Stimulated activated CD4-positive, alpha-beta T cell treated with anti-CD3 and anti-CD28 coated beads, Interleukin-1b, Interleukin-23, amount 100 ng/mL, for 1 hour (primary cell): ENCODE measurements around the gene TBC1D1.
A peak's percentile ranks its signal among the peaks of the same experiment; 100 is the strongest.

Experiments used
- DNase-seq, 2 donors: peaks; one replicate each; pipeline ENCODE4 v3.0.0-alpha.2; 2020; ENCODE audit warnings: low read depth in 2 of 2

The TBC1D1 gene

DNA sequence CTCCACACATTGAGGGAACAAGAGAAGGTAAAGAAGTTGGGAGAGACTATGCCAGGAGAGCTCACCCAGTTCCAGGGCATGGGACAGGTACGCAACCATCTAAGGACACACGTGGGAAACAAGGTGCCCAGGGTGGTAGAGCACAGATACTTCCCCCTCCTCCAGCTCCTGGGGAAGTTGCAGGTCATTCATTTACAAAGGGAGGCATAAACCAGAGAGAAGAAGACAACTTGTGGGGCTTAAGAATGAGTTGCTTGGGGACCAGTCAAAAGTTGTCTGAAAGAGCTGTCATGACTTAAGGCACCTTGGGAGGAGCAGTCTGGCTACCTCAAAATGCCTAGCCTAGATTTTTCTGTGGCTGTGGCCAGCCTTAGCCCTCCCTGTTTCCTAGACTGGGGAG is 255.5 kb downstream of the TBC1D1 start:
- DNase-seq: no peak

DNA sequence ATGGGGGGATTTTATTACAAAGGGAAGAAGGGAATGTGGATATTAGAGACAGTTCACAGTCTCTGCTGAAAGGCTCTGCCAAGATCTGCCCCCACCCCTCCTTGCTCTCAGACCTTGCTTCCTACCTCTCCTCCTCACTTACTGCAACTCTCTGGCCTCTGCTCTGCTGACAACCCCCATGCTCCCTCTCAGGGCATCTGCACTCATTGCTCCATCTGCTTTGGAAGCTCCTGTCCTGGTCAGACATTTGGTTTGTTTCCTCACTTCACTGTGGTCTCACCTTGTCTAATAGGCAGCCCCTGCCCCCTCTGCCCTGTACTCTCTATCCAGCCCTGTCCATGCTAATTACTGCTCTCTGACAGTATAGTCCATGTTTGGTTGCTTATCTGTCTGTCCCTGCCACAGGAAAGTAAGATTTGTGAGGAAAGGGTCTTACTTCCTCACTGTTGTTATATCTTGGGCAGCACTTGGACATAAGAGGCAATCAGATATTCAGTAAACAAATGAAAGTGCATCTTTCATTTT is 258.6 kb downstream of the TBC1D1 start:
- DNase-seq: no peak

DNA sequence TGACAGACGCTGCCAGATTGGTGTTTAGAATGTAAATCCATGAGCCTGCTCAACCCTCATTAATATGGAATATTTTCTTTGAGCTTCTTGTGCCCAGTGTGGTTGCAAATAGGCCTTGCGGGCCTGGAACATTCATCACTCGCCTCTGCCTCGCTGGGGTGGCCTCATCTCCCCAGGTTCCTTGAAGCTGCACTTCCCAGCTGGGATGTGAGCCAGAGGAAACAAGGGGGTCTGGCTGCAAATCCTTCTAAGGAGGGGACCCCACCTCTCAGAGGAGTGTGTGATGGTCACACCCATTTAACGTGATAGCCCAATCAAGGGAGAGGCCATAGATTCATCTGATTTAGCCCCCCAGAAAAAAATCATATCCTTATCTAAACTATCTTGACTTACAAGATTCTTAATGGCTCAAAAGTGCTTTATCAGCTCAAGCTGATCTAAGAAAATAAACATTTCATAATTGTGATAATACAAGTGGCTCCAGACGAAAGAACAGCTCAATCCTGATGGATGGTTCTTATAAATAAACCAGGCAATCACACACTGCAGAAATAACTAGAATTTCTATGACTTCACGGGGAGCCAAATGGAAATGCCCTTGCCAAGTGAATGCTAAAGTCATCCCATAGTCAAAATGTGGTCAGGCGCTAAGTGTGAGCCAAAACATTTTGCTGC is 259.2 kb downstream of the TBC1D1 start:
- no peak for DNase-seq

DNA sequence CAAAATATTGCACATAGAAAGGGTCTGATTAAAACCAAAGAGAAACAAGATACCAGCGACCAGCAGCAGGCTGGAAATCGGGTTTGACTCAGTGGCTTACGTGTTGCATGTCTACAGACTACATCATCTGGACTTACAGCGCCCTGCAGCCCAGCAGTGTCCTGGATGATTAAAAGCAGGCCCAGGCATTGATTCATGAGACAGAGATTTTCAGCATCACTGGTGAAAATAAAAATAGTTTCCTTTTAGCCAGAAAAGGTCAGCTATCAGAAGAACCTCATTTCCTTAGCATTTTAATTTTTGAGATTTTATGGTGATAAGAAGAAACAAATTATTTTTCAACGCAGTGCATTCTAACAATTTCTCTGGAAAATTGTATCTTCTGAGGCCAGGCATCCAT is 259.9 kb downstream of the TBC1D1 start:
- DNase-seq: no peak

DNA sequence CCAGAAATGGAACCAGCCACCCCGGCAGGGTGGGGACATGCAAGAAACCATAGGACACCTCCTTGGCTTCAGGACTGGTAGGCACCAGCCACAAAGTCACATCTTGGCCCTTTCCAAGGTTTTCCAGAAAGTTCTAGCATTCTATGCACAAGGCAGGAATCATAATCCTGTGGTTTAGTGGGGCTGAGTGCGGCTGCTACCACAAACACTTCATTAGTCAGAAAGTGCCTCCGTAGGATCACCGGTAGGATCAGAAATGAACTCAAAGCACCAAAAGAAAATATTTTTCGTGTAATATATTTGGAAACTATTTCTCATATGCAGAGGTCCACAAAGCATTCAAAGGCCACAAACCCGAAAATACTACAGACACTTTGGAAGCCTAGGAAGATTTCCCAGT is 261.0 kb downstream of the TBC1D1 start:
- no peak for DNase-seq

DNA sequence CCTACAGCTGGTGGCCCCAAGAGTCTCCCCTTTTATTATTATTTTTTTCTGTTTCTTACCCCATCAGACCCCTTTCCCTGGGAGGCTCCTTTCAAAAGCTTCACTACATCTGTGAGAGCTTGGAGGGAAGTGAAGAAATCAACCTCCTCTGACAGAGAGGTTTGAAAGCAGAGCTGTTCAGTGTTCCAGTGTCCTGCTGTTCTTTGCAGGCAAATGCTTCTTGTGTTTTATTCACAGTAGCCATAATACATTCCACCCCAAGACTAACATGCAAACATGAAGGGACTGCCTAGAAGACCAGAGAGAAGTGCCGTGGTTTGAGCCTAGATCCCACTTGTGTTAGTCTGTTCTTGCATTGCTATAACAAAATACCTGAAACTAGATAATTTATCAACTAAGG is 261.4 kb downstream of the TBC1D1 start:
- DNase-seq: no peak

DNA sequence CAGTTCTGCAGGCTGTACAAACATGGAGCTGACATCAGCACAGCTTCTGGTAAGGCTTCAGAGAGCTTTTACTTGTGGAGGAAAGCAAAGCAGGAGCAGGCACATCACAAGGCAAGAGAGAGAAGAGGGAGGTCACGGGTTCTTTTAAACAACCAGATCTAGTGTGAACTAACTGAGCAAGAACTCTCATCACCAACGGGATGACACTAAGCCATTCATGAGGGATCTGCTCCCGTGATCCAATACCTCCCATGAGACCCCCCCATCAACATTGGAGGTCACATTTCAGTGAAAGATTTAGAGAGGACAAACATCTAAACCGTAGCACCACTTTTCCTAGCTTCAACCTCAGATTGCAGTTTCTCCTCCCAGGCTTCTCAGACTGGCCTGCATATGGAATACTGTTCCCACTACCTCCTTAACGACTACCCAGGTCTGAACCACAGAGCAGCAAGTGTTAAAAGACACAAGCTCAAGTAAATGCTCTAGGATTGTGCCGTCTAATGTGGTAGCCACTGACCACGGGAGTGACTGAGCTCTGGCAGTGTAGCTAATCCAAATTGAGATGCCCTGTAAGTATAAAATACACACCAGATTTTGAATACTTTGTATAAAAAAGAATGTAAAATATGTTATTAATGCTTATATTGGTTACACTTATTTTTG is 262.0 kb downstream of the TBC1D1 start:
- no peak for DNase-seq

DNA sequence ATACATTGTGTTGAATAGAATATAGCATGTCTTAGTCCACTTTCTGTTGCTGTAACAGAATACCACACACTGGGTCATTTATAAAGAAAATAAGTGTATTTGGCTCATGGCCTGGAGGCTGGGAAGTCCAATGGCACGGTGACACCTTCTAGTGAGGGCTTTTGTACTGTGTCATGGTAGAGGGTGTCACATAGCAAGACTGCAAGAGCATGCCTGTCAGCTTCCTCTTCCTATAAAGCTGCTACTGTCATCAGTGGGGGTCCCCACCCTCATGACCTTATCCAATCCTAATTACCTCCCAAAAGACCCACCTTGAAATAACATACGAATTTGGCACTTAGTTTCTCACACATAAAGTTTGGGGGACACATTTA is 262.5 kb downstream of the TBC1D1 start:
- DNase-seq: no peak

DNA sequence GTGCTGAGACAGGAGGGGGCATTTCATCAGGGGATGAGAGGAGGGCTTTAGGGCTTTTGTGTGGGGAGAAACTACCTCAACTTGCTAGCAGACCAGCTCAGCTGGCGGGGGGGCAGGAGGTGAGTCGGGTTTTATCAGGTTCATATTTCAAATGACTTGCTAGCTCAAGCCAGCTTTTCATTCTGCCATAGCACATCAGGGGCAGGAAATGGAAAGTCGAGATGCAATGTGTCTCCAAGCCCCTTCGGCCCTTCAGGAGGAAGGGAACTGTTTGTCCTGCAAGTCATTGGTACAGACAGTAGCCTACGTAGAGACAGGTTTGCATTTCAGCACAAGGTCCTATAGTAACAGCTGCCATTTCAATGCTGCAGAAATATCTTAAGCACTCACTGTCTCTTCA is 263.4 kb downstream of the TBC1D1 start:
- no peak for DNase-seq

DNA sequence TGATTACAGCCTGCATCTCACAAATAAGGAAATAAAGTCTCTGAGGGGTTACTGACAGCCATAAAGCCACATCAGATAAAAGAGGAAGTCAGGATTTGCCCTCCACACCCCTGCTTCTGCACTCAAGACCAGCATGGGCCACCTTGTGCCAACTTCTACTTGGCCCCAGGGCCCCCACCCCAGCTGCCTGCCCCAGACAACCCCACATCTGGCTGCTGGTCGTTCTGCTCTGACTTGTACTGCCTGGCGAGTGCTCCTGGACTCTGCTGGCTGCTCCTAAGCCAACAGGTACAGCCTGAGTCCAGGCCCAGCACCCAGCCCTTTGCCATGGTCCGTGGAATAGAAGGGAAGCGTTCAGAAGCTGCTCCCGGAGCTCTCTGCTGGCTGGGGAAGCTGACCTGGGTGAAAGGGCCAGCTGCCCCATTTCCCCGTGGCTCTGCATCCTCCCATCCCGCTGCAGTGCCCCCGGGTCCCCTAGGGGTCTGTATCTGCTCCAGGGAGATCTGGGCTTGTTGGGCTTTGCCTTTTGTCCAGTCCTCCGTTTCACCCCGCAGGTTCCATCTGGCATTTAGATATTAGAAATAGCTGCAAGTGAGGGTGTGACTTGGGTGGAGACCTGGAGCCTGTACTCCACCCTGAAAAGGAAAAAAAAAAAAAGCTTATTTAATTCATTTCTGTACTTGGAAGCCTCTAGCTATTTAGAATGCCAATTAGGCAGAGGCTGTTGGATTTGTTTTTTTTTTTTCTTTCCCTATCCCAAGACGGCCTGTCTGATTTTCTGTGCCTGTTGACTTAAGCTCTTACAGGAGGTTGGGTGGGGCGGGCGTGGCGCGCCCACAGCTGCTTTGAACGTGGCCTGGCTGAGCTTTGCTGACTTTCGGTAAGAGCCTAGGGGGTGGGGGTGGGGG is 264.1 kb downstream of the TBC1D1 start:
- no peak for DNase-seq

DNA sequence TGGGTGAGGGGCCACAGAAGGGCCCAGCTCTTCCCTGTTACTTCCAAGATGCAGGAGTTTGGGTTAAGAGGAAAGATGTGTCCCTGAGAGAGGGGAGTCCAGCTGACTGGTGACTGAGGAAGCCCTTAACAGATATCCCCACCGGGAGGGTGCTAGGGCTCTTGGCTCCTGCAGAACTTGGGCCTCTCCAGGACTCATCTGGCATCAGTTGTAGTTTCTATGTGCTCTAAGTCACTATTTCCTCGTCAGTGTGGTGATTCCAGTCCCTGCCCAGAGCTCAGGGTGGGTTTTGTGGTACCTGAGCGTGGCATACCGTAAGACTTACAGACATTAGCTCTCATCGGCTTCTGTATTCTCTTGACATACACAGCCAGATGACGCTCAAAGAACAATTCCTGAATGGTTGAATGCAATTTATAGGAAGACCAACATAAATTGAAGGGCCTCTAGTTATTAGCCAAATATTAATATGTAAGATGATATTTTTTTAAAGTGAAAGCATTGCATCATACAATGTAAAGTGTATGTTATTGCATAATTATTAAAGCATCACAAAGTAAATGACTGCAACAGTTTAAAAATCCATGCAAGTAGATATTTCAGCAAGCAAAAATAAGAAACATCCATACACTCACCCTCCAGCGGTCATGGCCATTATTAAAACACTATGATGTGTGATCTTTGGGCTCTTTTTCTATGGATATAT is 264.9 kb downstream of the TBC1D1 start:
- DNase-seq: no peak

DNA sequence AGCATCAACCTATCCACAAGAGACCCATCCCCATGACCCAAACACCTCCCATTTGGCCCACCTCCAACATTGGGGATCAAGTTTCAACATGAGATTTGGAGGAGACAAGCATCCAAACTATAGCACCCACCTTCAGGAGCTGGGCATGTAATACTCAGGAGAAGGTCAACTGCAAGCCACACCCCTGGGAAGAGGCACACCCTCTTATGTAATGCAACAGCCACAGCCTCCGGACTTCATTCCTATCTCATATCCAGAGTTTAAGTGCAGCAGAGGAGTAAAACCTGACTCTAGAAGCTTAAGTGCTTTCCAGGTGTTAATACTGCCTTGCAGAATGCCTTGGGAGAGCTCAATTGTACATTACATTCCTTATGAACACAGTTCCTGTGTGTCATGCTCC is 266.7 kb downstream of the TBC1D1 start:
- no peak for DNase-seq

DNA sequence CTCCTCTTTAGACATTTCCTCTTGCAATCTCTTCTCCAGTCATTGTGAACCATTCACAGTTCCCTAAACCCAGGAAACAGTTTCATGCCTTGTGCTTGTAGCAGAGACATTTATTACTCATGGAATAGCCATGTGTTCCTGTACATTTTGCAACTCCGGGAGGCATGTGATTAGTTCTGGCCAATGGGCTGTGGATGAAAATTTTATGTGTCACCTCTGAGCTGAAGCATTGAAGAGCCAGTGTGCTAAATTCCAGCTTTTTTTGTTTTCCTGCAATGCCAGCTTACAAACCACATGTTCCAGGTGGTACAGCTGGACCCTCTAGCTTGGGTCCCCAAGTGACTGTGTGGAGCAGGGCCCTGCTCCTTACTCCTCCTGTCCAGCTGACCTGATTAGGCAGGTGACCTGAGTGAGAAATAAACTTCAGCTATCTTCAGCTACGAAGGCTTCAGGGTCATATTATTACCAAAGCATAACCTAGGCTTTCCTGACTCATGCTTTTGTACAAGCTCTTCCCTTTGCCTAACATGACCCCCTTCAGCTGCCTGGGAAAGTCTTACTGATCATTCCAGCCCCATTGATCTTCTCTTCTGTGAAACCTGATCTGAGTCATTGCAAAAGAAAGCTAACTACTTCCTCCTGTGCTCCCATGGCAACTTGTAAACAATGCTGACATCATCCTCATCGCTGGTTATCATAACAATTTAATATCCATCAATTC is 269.8 kb downstream of the TBC1D1 start:
- DNase-seq: peak in 1 of 2 donors; percentile 34

DNA sequence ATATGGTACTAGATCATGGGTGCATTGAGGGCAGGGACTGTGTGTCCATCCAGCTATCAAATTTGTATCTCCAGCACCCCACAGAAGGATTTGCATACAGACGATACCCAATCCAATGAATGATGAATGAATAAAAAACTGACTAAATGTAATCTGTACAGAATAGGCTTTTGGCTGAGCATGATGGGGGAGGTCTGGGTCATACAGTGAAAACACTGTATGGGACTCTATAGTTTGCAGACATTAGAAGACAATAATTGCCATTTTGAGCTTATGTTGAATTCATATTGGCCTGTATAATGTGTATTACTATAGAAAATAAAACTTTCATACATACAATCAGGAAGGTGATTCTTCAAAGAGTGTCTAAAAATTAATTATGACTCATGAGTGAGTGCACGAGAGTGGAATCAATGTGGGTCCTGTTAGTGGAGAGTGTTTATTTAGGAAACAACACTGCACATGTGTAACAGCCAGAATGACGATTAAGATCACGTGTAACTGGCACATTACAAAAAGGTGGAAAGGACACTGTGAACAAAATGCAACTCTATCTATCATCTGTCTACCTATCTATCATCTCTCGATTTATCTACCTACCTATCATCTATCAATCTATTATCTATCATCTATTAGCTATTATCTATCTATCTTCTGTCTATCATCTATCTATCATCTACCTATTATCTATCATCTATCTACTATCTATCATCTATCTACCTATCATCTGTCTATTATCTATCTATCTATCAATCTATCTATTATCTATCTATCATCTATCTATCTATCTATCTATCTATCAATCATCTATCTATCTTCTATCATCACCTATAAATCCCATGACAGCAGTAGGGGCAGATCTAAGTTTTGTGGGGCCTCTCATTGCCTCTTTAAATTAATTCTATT is 270.6 kb downstream of the TBC1D1 start:
- DNase-seq: no peak

DNA sequence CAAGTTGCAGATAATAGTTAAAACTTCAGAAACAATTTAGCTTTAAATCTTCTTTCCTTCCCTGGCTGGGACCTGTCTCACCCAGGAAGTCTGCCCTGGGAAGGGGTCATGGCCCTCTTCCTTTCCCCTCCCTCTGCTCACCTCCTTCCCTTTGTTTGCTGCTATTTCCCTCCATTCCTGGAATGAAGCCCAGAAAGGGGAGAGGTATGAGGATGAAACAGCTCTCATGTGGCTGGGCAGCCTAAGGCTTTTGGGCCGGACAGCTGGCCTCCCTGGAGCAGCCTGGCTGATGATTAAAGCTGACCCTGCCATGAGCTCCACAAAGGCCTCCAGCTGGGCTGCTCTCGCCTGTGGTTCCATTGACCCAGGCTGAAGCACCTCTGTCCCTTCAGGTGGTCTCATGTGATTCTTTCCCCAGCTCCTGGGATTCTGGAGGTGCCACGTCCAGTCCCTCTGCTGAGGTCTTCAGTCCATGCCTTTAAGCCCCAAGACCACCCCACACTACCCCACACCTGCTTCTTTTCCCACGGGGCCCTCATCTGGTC is 271.4 kb downstream of the TBC1D1 start:
- DNase-seq: no peak

DNA sequence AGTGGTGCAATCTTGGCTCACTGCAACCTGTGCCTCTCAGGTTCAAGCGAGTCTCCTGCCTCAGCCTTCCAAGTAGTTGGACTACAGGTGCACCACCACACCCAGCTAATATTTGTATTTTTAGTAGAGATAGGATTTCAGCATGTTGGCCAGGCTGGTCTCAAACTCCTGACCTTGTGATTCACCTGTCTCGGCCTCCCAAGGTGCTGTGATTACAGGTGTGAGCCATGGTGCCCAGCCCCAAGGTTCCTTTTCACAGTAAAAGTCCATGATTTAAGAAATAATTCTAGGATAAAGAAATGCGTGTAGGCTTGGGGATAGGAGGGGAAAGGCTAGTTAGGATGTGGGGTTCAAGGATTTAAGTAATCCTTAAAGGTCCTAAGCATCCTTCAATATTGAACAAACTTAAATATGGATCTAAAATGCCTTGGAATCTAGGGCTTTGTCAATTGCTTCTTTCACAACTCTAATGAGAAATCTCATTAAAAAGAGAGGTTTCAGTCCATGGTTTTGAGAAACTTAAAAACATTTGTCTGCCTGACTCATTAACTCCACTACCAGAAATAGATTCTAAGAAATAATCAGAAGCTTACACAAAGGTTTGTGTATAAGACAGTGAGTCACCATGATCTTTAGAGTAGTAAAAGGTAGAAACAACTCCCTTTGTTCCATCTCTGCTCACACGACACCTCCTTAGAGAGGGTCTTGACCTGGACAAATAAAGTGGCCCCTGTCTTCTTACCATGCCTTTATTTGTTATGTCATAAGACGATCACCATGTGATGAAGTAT is 272.5 kb downstream of the TBC1D1 start:
- no peak for DNase-seq

DNA sequence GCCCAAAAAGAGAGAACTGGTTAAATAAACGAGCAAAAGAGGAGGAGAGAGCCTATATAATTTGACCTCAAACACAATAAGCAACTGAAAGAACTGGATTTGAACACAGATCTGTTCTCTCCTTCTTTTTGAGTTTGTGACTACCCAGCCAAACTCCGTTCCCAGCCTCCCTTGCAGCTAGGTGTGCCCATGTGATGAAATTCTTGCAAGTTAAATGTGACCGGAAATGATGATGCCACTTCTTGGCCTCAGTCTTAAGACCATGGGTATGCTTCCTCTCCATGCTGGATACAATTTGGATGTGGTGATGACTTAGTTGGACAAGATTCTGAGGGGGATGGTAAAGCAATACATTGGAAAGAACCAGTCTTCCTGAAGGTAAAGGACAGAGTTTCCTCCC is 273.5 kb downstream of the TBC1D1 start:
- DNase-seq: no peak

DNA sequence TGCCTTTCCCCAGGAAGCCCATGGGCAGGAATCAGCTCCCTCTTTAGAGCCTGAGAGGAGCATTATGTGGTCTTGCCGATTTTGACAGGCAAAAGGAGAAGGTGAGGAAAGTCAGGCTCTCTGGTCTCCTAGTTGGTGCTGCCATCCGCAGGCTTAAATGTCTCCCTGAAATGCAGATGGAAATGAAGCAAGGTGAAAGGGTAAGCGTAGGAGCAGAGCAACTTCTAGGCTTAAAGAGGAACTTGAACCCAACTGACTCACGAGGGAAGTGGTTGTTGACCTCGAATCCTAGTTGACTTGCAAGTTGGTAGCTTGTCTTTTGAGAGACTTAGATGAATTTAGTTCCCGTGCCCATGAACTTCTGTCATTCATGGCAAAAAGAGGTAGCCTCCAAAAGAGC is 275.2 kb downstream of the TBC1D1 start:
- DNase-seq: no peak

DNA sequence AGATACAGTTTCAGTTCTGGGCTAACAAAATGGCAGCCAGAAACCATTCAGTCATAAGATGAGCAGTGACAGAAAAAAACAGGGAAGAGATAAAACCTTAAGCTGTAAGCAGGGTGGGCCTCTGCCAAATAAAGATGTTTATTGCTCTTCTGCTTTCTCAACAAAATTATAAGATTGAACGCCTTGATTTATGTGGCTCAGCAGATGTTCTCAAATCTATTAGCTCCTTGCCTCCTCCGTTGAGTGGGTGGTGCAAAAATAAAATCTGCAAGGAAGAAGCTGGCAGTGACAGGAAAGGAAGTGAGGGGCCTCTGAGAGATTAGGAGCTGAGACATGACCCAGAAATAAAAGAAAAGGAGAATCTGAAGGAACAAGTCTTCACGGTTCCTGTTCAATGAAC is 275.9 kb downstream of the TBC1D1 start:
- no peak for DNase-seq
